B cell (primary cell): Measurements from ENCODE around the gene NPPB. TPM values are rescaled to one million over a fixed set of nuclear protein-coding genes. Genes with fewer than 3 reads are reported as not detected.

Source experiments
- ATAC-seq: fragments of 200-7000 bp; cut with Tn5 transposase; one replicate; pipeline ENCODE4 v1.10.0; 2021; ENCODE audit warnings: low read depth, mild to moderate bottlenecking, moderate number of reproducible peaks, moderate library complexity
- CTCF ChIA-PET: fragments of 350-600 bp; sonication (Branson Sonifier 250); formaldehyde crosslinking; loops from one replicate; lab custom pipeline; 2021; ENCODE audit warnings: antibody characterized with exemption, inconsistent platforms; lab: Charles Lee
- POLR2A ChIA-PET: fragments of 350-600 bp; sonication (Branson Sonifier 250); formaldehyde crosslinking; loops from one replicate; lab custom pipeline; 2021; ENCODE audit warnings: antibody characterized with exemption; lab: Charles Lee
- DNase-seq: peaks from one replicate; pipeline ENCODE4 v3.0.0; 2013
- H2AFZ ChIP-seq: 2 replicates; pipeline ENCODE4 v1.6.1; 2012; ENCODE audit warnings: mild to moderate bottlenecking, low read depth, low read length; ENCODE audit not compliant: insufficient read depth, poor library complexity, severe bottlenecking
- H3K27ac ChIP-seq, 2 donors: 1 replicate in 1 of 2; 2 replicates in 1 of 2; pipeline ENCODE4 v1.5.1; 2012 to 2013; ENCODE audit warnings: low read length in 2 of 2, mild to moderate bottlenecking in 2 of 2, moderate library complexity in 1 of 2
- H3K27me3 ChIP-seq, 4 experiments: fragments of 200-600 bp in 1 of 4; sonication (generic) in 1 of 4; replicated peaks in 1 of 4; 1 replicate in 2 of 4; 2 replicates in 2 of 4; pipeline versions ENCODE4 v1.6.1 to v1.7.0; 2013 to 2016; ENCODE audit warnings: low read length in 3 of 4, mild to moderate bottlenecking in 2 of 4, mixed read lengths in 1 of 4, moderate library complexity in 1 of 4; ENCODE audit not compliant: insufficient read depth in 4 of 4, control insufficient read depth in 3 of 4; ENCODE audit errors: control extremely low read depth in 1 of 4
- H3K36me3 ChIP-seq, 2 experiments: replicated peaks in 1 of 2; 1 replicate in 1 of 2; 2 replicates in 1 of 2; pipeline versions ENCODE4 v1.6.1 to v1.7.1; 2013; ENCODE audit warnings: low read length in 1 of 2; ENCODE audit not compliant: insufficient read depth in 2 of 2, control insufficient read depth in 1 of 2; ENCODE audit errors: control extremely low read depth in 1 of 2, extremely low read depth in 1 of 2
- H3K4me1 ChIP-seq, 2 donors: fragments of 200-600 bp in 1 of 2; sonication (generic) in 1 of 2; 1 replicate in 1 of 2; 2 replicates in 1 of 2; pipeline versions ENCODE4 v1.5.1 to v1.6.1; 2013 to 2017; ENCODE audit warnings: low read length in 2 of 2; ENCODE audit not compliant: control insufficient read depth in 2 of 2, insufficient read depth in 2 of 2
- H3K4me2 ChIP-seq: replicated peaks from 2 replicates; pipeline ENCODE3; 2012; ENCODE audit warnings: mild to moderate bottlenecking, low read depth, low read length; ENCODE audit not compliant: poor library complexity, severe bottlenecking
- H3K4me3 ChIP-seq, 5 experiments: fragments of 200-600 bp in 1 of 5; sonication (generic) in 1 of 5; 1 replicate in 3 of 5; 2 replicates in 2 of 5; pipeline versions ENCODE4 v1.5.1 to v1.7.0; 2011 to 2016; ENCODE audit warnings: low read length in 4 of 5, mild to moderate bottlenecking in 4 of 5, low read depth in 2 of 5, control low read depth in 1 of 5, moderate library complexity in 1 of 5; ENCODE audit not compliant: insufficient read depth in 1 of 5; ENCODE audit errors: control extremely low read depth in 1 of 5, extremely low read depth in 1 of 5
- H3K79me2 ChIP-seq: fragments of 200-600 bp; sonication (generic); one replicate; pipeline ENCODE4 v1.6.0; 2016; ENCODE audit warnings: low read length; ENCODE audit not compliant: control insufficient read depth, insufficient read depth
- H3K9ac ChIP-seq: fragments of 200-600 bp; sonication (generic); 2 replicates; pipeline ENCODE4 v1.6.1; 2017; ENCODE audit warnings: mild to moderate bottlenecking, low read length, moderate library complexity
- H3K9me3 ChIP-seq, 3 donors: one replicate each; pipeline versions ENCODE4 v1.6.1 to v1.7.1; 2013; ENCODE audit warnings: low read length in 2 of 3; ENCODE audit not compliant: control insufficient read depth in 2 of 3, insufficient read depth in 1 of 3; ENCODE audit errors: control extremely low read depth in 1 of 3
- H4K20me1 ChIP-seq: 2 replicates; pipeline ENCODE4 v1.6.0; 2012; ENCODE audit warnings: mild to moderate bottlenecking, low read length; ENCODE audit not compliant: insufficient read depth, control insufficient read depth, poor library complexity, severe bottlenecking
- H3K27ac Mint-ChIP-seq: one replicate; pipeline ENCODE4 v1.8.0; 2021; ENCODE audit warnings: mixed read lengths
- H3K27me3 Mint-ChIP-seq: one replicate; pipeline ENCODE4 v1.8.0; 2021; ENCODE audit warnings: mixed read lengths
- H3K4me1 Mint-ChIP-seq: one replicate; pipeline ENCODE4 v1.8.0; 2021; ENCODE audit warnings: mixed read lengths
- H3K4me3 Mint-ChIP-seq: one replicate; pipeline ENCODE4 v1.8.0; 2021; ENCODE audit warnings: mixed read lengths
- H3K9me3 Mint-ChIP-seq: one replicate; pipeline ENCODE4 v1.8.0; 2022; ENCODE audit warnings: mixed read lengths; ENCODE audit not compliant: insufficient read depth
- EZH2 ChIP-seq: IDR thresholded peaks from 2 replicates; pipeline ENCODE4 v1.6.1; 2012; ENCODE audit warnings: borderline replicate concordance, low read depth, mild to moderate bottlenecking, moderate library complexity, low read length; ENCODE audit not compliant: insufficient read depth, poor library complexity, severe bottlenecking
- WGBS: methylation state at CpG from one replicate; pipeline ENCODE4 v1.1.5; 2013; ENCODE audit warnings: missing lambda C conversion rate; ENCODE audit not compliant: insufficient coverage; 5-methylcytosine and 5-hydroxymethylcytosine counted together
- intact Hi-C: fragments of 100-400 bp; cut with micrococcal nuclease; formaldehyde crosslinking; loops from one replicate; pipeline ENCODE4 v1.10.0; 2022
- polyA plus RNA-seq: library from polyadenylated mRNA; depleted of rRNA; stranded (reverse); fragments of >200 nt; gene quantifications from 2 replicates; pipeline ENCODE4 v1.2.3, GENCODE V29; 2012
- total RNA-seq, 2 donors: library from RNA; stranded (reverse); fragments of 120-200 nt in 1 of 2; gene quantifications; 1 replicate in 1 of 2; 2 replicates in 1 of 2; pipeline versions ENCODE4 v1.2.3 to v1.2.4, GENCODE V29; 2013 to 2022
- TF ChIP-seq, protein P1 (sequence below): fragments of 200-600 bp; IDR thresholded peaks from one replicate; pipeline ENCODE4 v1.8.0; 2022; ENCODE audit warnings: antibody characterized with exemption, mild to moderate bottlenecking

NPPB gene
- total and polyA plus RNA-seq, 2 donors (not counting 1 experiment from before 2014, with no cell fraction given) = not detected

DNA sequence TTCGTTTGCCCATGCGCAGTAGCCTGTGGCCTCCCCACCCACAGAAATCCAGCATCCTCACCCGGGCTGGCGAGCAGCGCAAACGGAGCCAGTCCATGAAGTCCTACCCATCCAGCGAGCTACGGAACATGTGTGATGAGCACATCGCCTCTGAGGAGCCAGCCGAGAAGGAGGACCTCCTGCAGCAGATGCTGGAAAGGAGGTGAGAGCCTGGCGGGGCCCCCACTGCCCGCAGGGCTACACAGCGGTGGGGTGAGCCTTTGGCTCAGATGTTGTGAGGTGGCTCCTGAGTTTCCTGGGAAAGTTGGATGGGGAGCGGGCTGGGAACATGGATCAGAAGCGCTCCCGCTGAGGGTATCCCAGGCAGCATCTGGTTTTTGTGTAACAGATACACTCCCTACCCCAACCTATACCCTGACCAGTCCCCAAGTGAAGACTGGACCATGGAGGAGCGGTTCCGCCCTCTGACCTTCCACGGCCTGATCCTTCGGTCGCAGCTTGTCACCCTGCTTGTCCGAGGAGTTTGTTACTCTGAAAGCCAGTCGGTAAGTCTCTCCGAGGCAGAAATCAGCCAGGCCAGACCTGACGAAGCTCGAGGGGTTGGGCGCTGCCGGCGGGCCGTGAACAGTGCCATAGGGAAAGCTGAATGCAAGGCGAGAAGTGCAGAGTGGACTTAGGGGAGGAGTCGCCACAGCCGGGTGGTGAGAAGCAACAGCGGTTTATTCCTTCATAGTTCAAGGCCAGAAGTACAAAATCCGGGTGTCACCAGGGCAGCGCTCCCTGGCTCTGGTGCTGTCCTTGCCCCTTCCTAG, 21.6 kb downstream of the NPPB start:
- H3K9ac ChIP-seq = no peak overlapping the region
- no peak overlapping the region for H3K27ac ChIP-seq
- intact Hi-C loops = no loop called here
- 92% methylated on average over 35 of the region's 36 CpGs for WGBS
- TF ChIP-seq EZH2 = no peak
- TF ChIP-seq, protein P1, sequence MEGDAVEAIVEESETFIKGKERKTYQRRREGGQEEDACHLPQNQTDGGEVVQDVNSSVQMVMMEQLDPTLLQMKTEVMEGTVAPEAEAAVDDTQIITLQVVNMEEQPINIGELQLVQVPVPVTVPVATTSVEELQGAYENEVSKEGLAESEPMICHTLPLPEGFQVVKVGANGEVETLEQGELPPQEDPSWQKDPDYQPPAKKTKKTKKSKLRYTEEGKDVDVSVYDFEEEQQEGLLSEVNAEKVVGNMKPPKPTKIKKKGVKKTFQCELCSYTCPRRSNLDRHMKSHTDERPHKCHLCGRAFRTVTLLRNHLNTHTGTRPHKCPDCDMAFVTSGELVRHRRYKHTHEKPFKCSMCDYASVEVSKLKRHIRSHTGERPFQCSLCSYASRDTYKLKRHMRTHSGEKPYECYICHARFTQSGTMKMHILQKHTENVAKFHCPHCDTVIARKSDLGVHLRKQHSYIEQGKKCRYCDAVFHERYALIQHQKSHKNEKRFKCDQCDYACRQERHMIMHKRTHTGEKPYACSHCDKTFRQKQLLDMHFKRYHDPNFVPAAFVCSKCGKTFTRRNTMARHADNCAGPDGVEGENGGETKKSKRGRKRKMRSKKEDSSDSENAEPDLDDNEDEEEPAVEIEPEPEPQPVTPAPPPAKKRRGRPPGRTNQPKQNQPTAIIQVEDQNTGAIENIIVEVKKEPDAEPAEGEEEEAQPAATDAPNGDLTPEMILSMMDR = no peak
- H3K27me3 Mint-ChIP-seq = no peaks in the 10 kb centered on the region
- H3K9me3 ChIP-seq = no peaks in the 10 kb centered on the region
- CTCF ChIA-PET = interaction anchor here (0.6 to 5.0 kb wide), 10 partner anchors 10 to 472 kb away, joined by 3 to 36 read pairs (median 8); partner anchors contain the start of gene NPPA
- POLR2A ChIA-PET = no interaction called here
- no peaks in the 10 kb centered on the region for H3K9me3 Mint-ChIP-seq
- peaks cover 3% of the 10 kb centered on the region for H3K79me2 ChIP-seq
- H4K20me1 ChIP-seq = peaks cover 27% of the 10 kb centered on the region
- H3K27ac Mint-ChIP-seq = no peak overlapping the region
- peaks cover 8 to 13% of the 10 kb centered on the region in 2 donors for H3K4me1 ChIP-seq
- no peak for DNase-seq
- peaks cover 17% of the 10 kb centered on the region for H3K4me1 Mint-ChIP-seq
- no peak overlapping the region for H3K4me3 ChIP-seq
- no peak overlapping the region for H3K4me3 Mint-ChIP-seq
- ATAC-seq = no peak
- H3K4me2 ChIP-seq = no peak overlapping the region
- H3K36me3 ChIP-seq = peaks cover 0 to 94% of the 10 kb centered on the region in 2 experiments
- H2AFZ ChIP-seq = no peak overlapping the region
- H3K27me3 ChIP-seq = no peaks in the 10 kb centered on the region
